SK-N-MC (cell line): ENCODE measurements around the gene SLC6A13.

Experiments
- EZH2 ChIP-seq: fragments of 200-600 bp; sonication (generic); IDR thresholded peaks from one replicate; pipeline ENCODE4 v1.6.1; 2017; ENCODE audit warnings: antibody characterized with exemption
- FOXP2 ChIP-seq: optimal IDR thresholded peaks from 2 replicates; pipeline ENCODE3; 2011; ENCODE audit warnings: mild to moderate bottlenecking, moderate library complexity; ENCODE audit not compliant: insufficient read depth; ENCODE audit errors: extremely low read length, control extremely low read depth
- POLR2AphosphoS5 ChIP-seq: IDR thresholded peaks from 2 replicates; pipeline ENCODE4 v1.6.1; 2012; ENCODE audit warnings: mild to moderate bottlenecking, low read depth, low read length, borderline replicate concordance

DNA sequence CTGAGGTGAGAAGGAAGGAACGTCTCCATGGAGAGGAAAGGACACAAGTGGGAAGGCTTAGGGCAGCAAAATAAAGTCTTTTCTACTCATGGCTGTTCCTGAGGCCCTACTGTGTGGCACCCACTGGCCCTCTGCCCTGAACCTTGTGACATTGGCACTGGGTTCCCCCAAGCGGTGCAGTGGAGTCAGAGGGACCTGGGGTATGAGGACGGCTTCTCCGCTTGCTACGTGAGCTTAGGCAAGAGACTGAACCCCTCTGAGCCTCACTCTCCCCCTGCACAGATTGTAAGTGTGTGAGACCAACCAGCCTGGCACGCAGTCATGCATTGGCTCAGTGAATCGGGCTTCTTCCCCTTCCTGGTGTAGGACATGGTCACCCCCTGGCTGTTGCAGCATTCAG, 68.4 kb downstream of the SLC6A13 start:
- no peak for TF ChIP-seq EZH2
- TF ChIP-seq POLR2AphosphoS5: no peak
- TF ChIP-seq FOXP2: no peak
